ENCODE data around the gene FEZF1.

FEZF1 gene

GRCh38 chr7:122314284-122314683, 9.7 kb upstream of the FEZF1 start:
- Histone ChIP-seq H3K4me1 (peaks cover 6% of the 10 kb centered on the region), H3K36me3 (replicated peaks) (no peaks in the 10 kb centered on the region), H3K27me3 (ENCODE audit: low read depth) (no peaks in the 10 kb centered on the region), H3K4me3 (no peak overlapping the region), H3K9me3 (no peaks in the 10 kb centered on the region)
- in situ Hi-C loops (cut with MboI; ENCODE audit: low sequenced_read_pairs), result no loop called here
- DNase-seq (ENCODE audit: low spot score in 2 of 2), result no peak

- Histone ChIP-seq H3K4me3 (no peak overlapping the region), H3K9me3 (no peaks in the 10 kb centered on the region), H3K36me3 (replicated peaks) (no peaks in the 10 kb centered on the region), H3K27me3 (ENCODE audit: low read depth) (no peaks in the 10 kb centered on the region), H3K4me1 (peaks cover 13% of the 10 kb centered on the region)
- in situ Hi-C loops (cut with MboI; ENCODE audit: low sequenced_read_pairs), result no loop called here
- DNase-seq (ENCODE audit: low spot score in 2 of 2), result no peak
Measured at GRCh38 chr7:122312789-122313188, 8.2 kb upstream of the FEZF1 start.

- Histone ChIP-seq H3K4me3 (no peak overlapping the region), H3K36me3 (replicated peaks) (no peaks in the 10 kb centered on the region), H3K4me1 (peaks cover 17% of the 10 kb centered on the region), H3K9me3 (no peaks in the 10 kb centered on the region), H3K27me3 (ENCODE audit: low read depth) (no peaks in the 10 kb centered on the region)
- in situ Hi-C loops (cut with MboI; ENCODE audit: low sequenced_read_pairs), result no loop called here
- no peak for DNase-seq (ENCODE audit: low spot score in 2 of 2)
Measured at GRCh38 chr7:122311734-122312450, 7.3 kb upstream of the FEZF1 start.

- peaks cover 3% of the 10 kb centered on the region; the same call in 1 of the 2 replicates for H3K9me3 ChIP-seq
- peaks cover 17% of the 10 kb centered on the region for H3K4me1 ChIP-seq
- H3K27me3 ChIP-seq (ENCODE audit: low read depth), result no peaks in the 10 kb centered on the region
- in situ Hi-C loops (cut with MboI; ENCODE audit: low sequenced_read_pairs), result no loop called here
- DNase-seq (ENCODE audit: low spot score in 2 of 2), result peak in 1 of 2 experiments; percentile 47
- H3K36me3 ChIP-seq (replicated peaks), result no peaks in the 10 kb centered on the region
- peak overlapping the region; percentile 49 for H3K4me3 ChIP-seq
Measured at GRCh38 chr7:122311050-122311700, 6.6 kb upstream of the FEZF1 start.

- no peaks in the 10 kb centered on the region for H3K27me3 ChIP-seq (ENCODE audit: low read depth)
- DNase-seq (ENCODE audit: low spot score in 2 of 2), result peak; percentile 60 to 83
- H3K4me3 ChIP-seq, result peak overlapping the region; percentile 49
- H3K4me1 ChIP-seq, result peaks cover 17% of the 10 kb centered on the region
- in situ Hi-C loops (cut with MboI; ENCODE audit: low sequenced_read_pairs), result no loop called here
- H3K9me3 ChIP-seq, result peaks cover 3% of the 10 kb centered on the region; the same call in 1 of the 2 replicates
- no peaks in the 10 kb centered on the region; the same call in 1 of the 2 replicates for H3K36me3 ChIP-seq (replicated peaks)
Measured at GRCh38 chr7:122310119-122311021, 5.8 kb upstream of the FEZF1 start.

- peak overlapping the region; percentile 49 for H3K4me3 ChIP-seq
- H3K4me1 ChIP-seq, result peaks cover 17% of the 10 kb centered on the region
- H3K9me3 ChIP-seq, result peaks cover 3% of the 10 kb centered on the region; the same call in 1 of the 2 replicates
- no peaks in the 10 kb centered on the region; the same call in 1 of the 2 replicates for H3K36me3 ChIP-seq (replicated peaks)
- H3K27me3 ChIP-seq (ENCODE audit: low read depth), result no peaks in the 10 kb centered on the region
- in situ Hi-C loops (cut with MboI; ENCODE audit: low sequenced_read_pairs), result no loop called here
- peak; percentile 21 to 35 for DNase-seq (ENCODE audit: low spot score in 2 of 2)
Measured at GRCh38 chr7:122309421-122309820, 4.9 kb upstream of the FEZF1 start.

GRCh38 chr7:122307228-122307621, 2.7 kb upstream of the FEZF1 start:
- Histone ChIP-seq H3K9me3 (peaks cover 3% of the 10 kb centered on the region; the same call in 1 of the 2 replicates), H3K4me1 (peaks cover 17% of the 10 kb centered on the region), H3K27me3 (ENCODE audit: low read depth) (no peaks in the 10 kb centered on the region), H3K36me3 (replicated peaks) (no peaks in the 10 kb centered on the region; the same call in 1 of the 2 replicates), H3K4me3 (no peak overlapping the region)
- in situ Hi-C loops (cut with MboI; ENCODE audit: low sequenced_read_pairs), result no loop called here
- DNase-seq (ENCODE audit: low spot score in 2 of 2), result peak in 1 of 2 experiments; percentile 42

- H3K27me3 ChIP-seq (ENCODE audit: low read depth), result no peaks in the 10 kb centered on the region
- no peak overlapping the region for H3K4me3 ChIP-seq
- peaks cover 17% of the 10 kb centered on the region for H3K4me1 ChIP-seq
- peaks cover 4% of the 10 kb centered on the region for H3K36me3 ChIP-seq (replicated peaks)
- in situ Hi-C loops (cut with MboI; ENCODE audit: low sequenced_read_pairs), result no loop called here
- no peak for DNase-seq (ENCODE audit: low spot score in 2 of 2)
- H3K9me3 ChIP-seq, result peaks cover 3% of the 10 kb centered on the region; the same call in 1 of the 2 replicates
Measured at GRCh38 chr7:122306320-122307227, 2.0 kb upstream of the FEZF1 start.

- Histone ChIP-seq H3K9me3 (peaks cover 3% of the 10 kb centered on the region; the same call in 1 of the 2 replicates), H3K4me3 (no peak overlapping the region), H3K27me3 (ENCODE audit: low read depth) (no peaks in the 10 kb centered on the region), H3K4me1 (peaks cover 10% of the 10 kb centered on the region), H3K36me3 (replicated peaks) (peaks cover 13% of the 10 kb centered on the region)
- in situ Hi-C loops (cut with MboI; ENCODE audit: low sequenced_read_pairs), result no loop called here
- no peak for DNase-seq (ENCODE audit: low spot score in 2 of 2)
Measured at GRCh38 chr7:122305475-122306319, 1.1 kb upstream of the FEZF1 start.

- no peaks in the 10 kb centered on the region for H3K27me3 ChIP-seq (ENCODE audit: low read depth)
- in situ Hi-C loops (cut with MboI; ENCODE audit: low sequenced_read_pairs), result no loop called here
Measured at GRCh38 chr7:122304996-122305421, 459 bp upstream of the FEZF1 start.

GRCh38 chr7:122303531-122304318, 825 bp downstream of the FEZF1 start:
- peaks cover 14% of the 10 kb centered on the region for H3K36me3 ChIP-seq (replicated peaks)
- no peak overlapping the region for H3K4me3 ChIP-seq
- in situ Hi-C loops (cut with MboI; ENCODE audit: low sequenced_read_pairs), result no loop called here
- no peaks in the 10 kb centered on the region for H3K27me3 ChIP-seq (ENCODE audit: low read depth)
- DNase-seq (ENCODE audit: low spot score in 2 of 2), result no peak
- H3K4me1 ChIP-seq, result peaks cover 10% of the 10 kb centered on the region
- H3K9me3 ChIP-seq, result peaks cover 3% of the 10 kb centered on the region; the same call in 1 of the 2 replicates

More at GRCh38 chr7:122304996-122305421, 459 bp upstream of the FEZF1 start:
- H3K4me1 ChIP-seq, result peaks cover 10% of the 10 kb centered on the region
- H3K36me3 ChIP-seq (replicated peaks), result peaks cover 14% of the 10 kb centered on the region
- H3K4me3 ChIP-seq, result no peak overlapping the region
- peaks cover 3% of the 10 kb centered on the region; the same call in 1 of the 2 replicates for H3K9me3 ChIP-seq
- no peak for DNase-seq (ENCODE audit: low spot score in 2 of 2)

Data from HAP-1 (cell line).